NOMO-1 treated with dmso at 0.1 percent for 144 hours (cell line): ENCODE measurements around the gene SPATA33.
A peak's percentile ranks its signal among the peaks of the same experiment; 100 is the strongest.

Experiments
- DNase-seq: peaks from one replicate; lab custom pipeline; 2025; ENCODE audit not compliant: unreplicated experiment; lab: John Stamatoyannopoulos, UW

SPATA33 gene

DNA sequence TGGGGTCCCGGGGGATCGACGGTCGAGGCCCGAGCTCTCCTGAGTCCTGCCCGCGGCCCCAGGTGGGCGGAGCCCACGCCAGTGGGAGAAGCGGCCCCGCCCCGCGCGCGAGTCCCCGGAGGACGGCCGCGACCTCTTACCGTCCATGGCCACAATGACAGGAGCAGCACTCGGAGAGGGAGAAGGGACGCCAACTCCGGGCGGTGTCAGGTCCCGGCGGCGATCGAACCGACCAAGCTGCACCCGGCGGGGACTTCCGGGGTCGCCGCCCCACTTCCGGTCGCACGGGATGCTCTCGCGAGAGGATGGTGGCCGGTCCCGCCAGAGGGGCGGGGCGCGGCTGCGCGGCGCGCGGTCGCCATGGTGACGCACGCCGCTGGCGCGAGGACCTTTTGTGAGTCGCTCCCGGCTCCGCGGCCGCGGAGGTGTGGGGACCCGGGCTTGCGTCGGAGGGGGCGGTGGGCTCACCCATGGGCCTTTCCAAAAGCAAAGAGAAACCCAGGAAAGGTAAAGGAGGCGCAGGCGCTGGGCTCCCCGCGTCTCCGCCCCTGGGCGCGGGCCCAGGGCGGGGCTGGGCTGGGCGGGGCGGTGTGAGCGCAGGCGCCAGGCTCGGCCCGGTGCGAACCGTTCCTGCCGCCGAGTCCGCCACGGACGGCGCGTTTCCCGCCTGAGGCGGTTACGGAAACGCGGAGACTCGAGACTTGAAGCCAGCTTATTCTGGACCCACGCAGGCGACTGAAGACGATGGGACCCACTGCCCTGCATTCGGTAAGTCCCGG lies at the start of gene SPATA33, which contains the start of gene CHMP1A:
TSS of gene SPATA33 (plus strand) at position 395 of the 779 bp plus-strand sequence. CDS start at position 471, 76 bp downstream.
TSS of gene CHMP1A (minus strand) at position 267 of the 779 bp plus-strand sequence. CDS start at position 147, 120 bp downstream.
- DNase-seq: peak; percentile 59

DNA sequence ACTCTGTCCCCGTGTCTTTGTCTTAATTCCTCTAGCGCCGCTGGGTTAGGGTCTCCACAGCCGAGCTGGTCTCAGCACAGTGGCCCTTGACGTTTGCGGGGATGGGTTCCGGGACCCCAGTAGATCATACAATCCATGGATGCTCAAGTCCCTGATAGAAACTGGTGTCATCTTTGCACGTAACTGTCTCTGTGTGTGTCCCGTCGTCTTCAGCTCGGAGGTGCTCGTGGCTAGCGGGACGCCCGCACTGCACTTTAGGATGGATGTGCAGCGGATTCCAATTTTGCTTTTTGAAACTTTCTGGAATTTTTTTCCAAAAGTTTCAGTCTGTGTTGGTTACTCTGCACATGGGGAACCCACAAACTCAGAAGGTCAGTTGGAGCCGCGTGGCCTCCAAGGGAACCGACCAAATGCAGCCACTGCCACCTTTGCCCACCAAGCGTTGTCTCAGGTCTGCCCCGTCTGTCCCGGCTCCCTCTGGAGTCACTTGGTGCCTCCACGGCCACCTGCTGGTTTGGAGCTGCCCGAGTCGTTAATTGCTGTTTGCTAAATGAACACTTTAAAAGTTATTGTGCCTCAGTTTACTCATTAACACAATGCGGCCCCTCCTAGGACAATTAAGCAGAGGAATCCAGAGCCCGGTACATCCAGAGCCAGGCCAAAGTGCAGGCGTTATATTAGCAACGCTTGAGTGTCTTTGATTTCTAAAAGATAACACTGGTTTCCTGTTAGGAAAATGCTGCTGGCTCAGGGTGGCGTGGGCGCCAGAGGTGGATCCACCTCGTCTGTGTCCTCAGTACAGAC lies 49.5 kb upstream of the SPATA33 start:
- DNase-seq: no peak

DNA sequence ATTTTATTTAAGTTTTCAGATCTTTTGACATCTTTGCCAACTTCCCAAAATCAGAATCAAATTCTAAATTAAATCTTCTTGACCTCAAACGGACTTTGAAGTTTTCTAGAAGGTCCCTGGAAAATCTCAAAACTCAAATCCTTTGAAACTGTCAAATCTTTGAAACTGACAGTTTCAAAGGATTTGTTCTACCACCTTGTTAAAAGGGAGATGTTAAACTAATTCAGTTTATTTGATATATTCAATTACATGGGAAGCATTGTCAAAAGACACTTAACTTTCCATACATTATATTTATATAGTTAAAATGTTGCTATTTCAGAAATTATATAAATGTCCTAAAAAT lies 47.6 kb upstream of the SPATA33 start:
- no peak for DNase-seq

DNA sequence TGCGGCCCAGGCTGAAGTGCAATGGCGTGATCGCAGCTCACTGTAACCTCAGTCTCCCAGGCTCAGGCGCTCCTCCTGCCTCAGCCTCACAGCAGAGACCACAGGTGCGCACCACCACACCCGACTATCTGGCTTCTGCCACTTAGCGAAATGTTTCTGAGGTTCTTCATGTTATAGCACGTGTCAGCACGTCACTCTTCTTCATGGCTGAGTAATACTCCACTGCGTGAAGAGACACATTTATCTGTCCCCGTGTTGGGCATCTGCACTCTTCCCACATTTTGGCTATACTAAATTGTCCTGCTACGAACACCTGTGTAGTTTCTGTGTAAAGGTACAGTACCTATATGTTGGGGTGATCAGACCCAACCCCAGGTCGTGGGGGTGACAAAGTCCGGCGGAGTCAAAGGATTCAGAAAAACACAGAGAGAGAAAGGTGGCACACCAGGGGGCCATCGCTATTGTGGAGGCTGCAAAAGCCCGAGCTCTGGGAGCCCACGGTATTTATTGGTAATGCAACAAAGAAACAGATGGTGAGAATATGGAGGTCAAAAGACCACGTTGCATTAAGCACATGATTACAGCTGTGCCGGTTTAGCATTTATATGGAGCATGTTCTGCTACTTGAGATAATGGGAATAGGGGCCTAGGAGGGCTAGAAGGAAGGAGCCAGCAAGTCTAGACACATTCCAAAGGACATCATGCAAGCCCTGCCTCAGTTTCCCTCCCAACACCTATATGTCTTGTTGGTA lies 45.0 kb upstream of the SPATA33 start:
- no peak for DNase-seq

DNA sequence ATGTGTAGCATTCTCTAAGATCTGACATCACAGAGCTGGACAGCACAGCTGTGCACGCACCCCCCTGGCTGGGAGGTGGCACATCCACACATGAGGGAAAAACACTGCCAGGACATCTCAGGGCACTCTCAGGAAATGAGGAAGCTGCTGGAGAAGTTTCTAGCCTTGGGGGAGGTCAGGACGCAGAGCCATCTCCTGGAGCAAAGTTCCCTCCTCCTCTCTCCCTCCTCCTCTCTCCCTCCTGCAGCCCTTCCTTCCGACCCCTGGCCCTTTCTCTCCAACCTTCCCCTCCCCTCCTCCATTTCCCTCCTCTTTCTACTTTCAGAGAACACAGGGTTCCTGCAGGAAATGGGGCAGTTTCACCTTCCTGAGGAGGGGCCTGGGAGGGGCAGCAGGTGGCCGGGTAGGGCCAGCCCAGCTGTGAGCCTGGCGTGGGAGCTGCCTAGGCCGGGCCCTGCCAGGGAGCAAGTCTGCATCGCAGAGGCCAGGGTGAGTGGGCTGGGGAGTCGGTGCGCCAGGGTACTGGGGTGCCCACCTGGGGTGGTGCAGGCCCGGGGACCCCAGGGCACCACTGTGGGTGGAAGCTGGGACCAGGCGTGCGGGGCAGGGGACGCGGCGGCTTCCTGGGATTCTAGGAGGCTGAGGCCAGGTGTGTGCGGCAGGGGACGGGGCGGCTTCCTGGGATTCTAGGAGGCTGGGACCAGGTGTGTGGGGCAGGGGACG lies 44.2 kb upstream of the SPATA33 start, which contains the start of gene DPEP1:
TSS of gene DPEP1 (plus strand) at position 412 of the 723 bp plus-strand sequence. CDS start 16,769 bp downstream, outside the sequence.
- DNase-seq: no peak

DNA sequence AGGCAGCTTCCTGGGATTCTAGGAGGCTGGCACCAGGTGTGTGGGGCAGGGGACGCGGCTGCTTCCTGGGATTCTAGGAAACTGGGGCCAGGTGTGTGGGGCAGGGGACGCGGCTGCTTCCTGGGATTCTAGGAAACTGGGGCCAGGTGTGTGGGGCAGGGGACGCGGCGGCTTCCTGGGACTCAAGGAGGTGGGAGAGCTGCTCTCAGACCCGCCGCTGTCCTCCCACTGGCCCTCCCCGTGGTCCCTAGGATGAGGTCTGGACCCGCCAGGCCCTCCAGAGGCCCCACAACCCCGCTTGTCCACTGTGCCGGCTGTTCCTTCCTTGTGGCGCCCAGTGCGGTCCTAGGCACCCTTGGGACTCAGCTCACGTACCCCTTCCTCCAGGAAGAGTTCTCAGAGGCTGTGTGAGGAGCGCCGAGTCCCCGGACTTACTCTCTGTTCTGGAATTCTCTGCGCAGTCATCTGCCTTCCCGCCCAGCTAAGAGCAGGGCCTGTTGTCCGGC lies 43.6 kb upstream of the SPATA33 start:
- no peak for DNase-seq

DNA sequence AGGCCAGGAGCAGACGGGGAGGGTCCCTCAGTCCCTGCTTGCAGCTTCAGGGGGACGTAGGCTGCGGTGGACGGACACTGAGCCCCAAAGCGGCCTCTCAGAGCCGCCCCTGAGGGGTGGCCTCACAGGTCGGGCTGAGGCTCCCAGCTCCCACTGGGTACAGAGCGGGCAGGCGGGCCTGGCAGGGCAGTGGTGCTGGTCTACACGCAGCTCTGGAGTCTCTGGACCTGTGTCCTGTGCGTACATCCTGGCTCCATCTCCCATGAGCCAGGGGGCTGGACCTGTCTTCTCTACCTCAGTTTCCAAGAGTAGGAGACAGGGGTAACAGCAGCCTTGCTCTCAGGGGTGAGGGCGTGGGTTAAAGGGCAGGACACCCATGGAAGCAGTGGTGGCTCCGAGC lies 42.5 kb upstream of the SPATA33 start:
- DNase-seq: no peak

DNA sequence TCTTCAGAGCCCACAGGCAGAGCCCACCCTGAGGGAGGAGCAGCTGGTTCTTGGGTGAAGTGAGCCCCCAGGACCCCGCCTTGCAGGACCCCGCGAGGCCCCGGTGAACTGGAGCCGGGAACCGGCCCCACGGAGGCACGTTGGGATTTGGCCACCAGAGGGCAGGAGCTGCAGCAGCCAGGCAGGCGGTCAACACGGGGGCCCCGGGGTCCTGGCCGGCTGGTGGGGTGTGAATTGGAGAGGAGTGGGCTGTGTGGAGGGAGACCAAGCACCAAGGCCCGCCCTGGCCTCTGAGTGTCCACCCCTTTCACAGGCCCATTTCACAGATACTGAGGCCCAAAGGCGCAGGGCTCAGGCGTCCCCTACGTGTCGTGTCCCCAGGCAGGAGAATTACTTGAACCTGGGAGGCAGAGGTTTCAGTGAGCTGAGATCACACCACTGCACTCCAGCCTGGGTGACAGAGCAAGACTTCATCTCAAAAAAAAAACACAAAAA lies 42.0 kb upstream of the SPATA33 start:
- no peak for DNase-seq

DNA sequence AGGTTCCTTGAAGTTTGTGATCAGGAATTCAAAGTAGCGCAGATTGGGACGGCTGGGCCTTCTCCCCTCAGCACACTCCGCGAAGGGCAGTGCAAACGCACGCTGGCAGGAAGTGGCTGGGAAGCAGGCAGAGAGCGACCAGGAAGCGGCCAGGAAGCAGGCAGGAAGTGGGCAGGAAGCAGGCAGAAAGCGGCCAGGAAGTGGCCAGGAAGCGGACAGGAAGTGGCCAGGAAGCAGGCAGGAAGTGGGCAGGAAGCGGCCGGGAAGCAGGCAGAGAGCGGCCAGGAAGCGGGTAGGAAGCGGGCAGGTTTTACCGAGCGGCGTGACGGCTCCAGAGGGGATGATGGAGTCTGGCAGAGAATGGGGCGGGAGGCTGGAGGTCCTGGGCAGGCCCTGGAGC lies 41.0 kb upstream of the SPATA33 start:
- no peak for DNase-seq

DNA sequence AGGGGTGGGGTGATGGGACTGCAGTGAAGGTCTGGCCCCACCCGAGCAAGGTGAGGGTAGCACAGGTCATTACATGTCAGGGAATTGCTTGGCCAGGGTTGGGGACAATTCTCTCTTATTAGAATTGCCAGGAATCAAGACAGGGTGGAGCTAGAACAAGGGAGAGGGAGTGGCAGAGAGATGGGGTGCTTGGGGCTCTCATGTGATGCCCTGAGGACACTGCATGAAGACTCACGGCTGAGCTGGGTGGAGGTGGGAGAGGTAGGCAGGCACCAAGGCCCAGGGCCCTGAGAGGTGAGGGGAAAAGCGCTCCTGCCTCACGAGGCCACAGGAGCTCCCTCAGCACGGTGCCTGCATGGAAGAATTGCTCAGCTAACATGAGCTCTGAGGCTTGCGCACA lies 40.6 kb upstream of the SPATA33 start:
- no peak for DNase-seq

DNA sequence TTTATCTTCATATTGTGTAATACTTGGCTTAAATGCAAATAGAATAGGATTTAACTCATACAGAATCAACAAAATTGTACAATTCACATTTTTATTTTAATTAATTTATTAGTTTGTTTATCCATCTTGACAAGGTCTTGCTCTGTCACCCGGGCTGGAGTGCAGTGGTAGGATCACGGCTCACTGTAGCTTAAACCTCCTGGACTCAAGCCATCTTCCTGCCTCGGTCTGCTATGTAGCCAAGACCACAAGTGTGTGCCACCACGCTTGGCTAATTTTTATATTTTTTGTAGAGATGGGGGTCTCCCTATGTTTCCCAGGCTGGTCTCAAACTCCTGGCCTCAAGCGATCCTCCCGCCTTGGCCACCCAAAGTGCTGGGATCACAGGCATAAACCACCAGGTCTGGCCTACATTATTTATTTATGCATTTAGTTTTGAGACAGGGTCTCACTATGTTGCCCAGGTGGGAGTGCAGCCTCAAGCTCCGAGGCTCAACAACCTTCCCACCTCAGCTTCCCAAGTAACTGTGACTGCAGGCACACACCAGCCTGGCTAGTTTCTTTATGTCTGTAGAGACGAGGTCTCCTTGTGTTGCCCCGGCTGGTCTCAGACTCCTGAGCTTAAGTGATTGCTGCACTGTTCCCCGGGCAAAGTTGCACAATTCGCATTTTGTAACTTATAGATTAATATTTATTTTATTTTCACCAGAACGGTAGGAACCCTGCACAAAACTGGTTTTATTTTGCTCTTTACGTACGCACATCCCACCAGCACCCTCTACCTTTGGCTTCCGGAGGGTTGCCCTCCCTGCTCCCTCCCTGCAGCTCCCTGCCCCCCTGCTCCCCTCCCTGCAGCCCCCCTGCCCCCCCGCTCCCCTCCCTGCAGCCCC lies 39.3 kb upstream of the SPATA33 start:
- no peak for DNase-seq

DNA sequence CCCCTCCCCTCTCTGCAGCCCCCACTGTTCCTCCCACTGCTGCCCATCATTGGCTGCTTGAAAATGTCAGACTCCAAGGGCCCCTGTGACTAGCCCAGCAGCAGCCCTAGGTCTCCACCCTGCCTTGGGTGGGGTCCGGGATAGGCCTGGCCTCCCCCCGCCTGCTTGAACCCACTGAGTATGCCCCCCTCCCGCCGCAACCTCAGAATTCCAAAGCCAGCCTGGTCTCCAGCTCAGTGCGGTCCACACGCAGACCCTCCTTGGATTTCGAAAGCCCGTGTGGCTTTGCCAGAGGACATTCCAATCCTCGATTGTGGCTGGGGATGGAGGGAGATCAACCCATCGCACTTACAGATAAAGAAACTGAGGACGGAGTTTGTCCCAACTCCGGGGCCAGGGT lies 37.8 kb upstream of the SPATA33 start:
- DNase-seq: no peak

DNA sequence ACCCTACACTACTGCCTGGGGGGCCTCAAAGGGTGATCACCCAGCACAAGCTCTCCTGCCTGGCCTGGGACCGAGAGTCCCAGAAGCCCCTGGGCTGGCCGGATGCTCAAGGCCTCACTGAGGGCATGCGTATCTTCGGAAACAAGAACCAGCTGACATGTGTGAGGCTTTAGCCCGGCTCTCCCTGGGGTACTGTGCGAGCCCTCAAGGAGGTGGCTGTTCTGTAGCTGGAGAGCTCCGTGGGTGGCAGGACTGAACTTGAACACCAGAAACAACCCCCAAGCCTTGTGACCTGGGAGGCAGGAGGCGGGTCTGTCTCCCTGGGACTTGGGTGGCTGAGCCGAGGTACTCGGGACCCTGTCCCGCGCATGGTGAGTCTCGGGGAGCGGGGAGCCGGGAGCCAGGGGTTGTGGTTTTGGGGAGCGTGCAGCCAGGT lies 37.2 kb upstream of the SPATA33 start:
- DNase-seq: no peak

DNA sequence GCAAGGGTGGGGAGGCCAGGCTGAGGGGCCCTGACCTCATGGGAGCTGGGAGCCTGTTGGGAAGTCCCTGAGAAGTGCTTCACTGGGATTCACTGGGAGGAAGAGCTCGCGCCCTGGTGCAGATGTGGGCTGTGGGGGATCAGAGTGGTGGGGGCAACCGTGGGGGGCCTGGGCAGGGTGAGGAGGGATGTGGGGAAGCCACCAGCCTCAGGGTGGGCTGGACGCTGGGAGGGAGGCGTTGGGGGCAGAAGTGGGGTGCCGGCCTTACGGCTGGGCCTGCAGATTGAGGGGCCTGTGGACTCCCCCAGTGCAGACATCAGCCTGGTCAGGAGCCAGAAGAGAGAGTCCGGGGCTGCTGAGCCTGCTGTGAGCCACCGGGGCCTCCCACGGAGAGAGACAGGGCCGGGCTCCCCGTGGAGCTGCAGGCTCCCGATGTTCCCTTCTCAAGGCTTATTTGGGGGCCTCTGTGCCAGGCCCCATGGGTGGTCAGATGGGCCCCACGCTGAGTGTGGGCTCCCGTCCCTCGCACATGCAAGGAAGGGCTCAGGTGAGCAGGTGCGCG lies 36.4 kb upstream of the SPATA33 start:
- no peak for DNase-seq

DNA sequence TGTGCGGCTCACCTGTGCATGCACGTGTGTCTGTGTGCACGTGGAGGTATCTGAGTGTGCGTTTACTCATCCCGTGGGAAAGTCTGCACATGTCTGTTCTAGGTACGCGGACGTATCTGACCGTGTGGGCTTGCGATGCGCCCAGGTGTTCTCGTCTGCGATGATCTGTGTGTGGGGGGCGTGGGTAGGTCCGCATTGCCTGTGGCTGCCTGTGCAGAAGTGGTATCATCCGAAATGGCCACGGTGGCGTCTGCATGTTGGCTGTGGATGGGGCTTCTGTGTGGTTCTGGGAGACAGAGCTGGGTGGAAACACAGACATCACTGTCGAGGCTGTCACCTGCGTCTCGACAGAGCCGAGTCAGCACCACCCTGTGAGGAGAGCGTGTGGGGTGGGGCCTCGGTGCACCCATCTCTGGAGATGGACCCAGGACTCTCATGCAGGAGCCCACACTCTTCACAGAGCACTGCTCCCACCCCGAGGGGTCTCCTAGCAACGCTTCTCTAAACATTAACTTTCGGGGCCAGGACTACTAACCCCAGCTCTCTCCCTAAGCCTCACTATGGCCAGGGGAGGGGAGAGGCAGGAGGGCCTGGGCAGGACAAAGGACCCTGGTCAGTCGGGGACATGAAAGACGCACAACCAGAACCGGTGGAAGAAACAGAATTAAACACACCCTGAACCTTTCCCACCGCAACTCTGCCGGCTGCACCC lies 35.8 kb upstream of the SPATA33 start:
- DNase-seq: no peak

DNA sequence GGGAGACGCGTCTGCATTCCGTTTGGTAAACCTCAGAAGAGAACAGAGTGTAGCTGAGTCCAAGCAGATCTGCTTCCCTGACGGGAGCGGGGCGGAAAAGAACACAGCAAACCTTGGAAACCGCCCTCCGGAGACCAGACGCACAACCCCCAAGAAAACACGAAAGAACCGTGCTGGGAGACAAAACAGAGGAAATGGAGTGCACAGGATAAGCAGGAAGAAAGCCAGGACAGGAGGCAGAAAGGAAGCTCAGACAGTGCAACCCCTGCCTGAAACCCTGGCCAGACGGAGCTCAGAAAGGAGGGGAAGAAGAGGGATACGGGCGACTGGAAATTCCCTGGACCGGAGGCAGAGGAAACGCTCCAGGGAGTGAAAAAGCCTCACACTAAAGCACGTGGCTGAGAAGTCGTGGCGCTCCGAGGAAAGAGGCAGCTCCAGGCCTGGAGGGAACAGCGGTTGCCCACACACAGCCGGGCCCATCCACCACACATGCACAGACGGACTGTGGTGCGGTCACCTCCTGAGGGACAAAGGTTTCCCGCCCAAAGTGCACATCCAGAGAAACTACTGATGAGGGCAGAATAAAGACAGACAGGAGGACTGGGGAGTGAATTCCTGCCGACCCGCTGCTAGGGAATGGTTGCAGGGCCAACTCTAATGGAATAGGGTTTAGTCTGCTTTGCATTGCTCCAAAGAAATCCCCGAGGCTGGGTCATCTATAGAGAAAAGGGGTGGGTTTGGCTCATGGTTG lies 34.0 kb upstream of the SPATA33 start:
- DNase-seq: no peak
